H9 (cell line): ENCODE results near the gene MICAL3. TPM values are rescaled to one million over a fixed set of nuclear protein-coding genes. Genes with fewer than 3 reads are reported as not detected.

Experiments
- DNase-seq: peaks from one replicate; pipeline ENCODE4 v3.0.0-alpha.2; 2017
- H2AFZ ChIP-seq: one replicate; pipeline ENCODE4 v1.6.1; 2013; ENCODE audit warnings: mild to moderate bottlenecking, low read length, control low read depth, moderate library complexity
- H2AK5ac ChIP-seq: 2 replicates; pipeline ENCODE4 v1.6.1; 2013; ENCODE audit warnings: low read length, control low read depth, mixed read lengths; ENCODE audit not compliant: insufficient read length
- H2BK120ac ChIP-seq: one replicate; pipeline ENCODE4 v1.6.1; 2013; ENCODE audit warnings: low read depth, mild to moderate bottlenecking, low read length, control low read depth, inconsistent platforms; ENCODE audit not compliant: poor library complexity, severe bottlenecking
- H2BK12ac ChIP-seq: 2 replicates; pipeline ENCODE4 v1.6.1; 2013; ENCODE audit warnings: low read length, control low read depth, mixed read lengths, low read depth; ENCODE audit not compliant: insufficient read length
- H2BK15ac ChIP-seq: 2 replicates; pipeline ENCODE4 v1.6.1; 2013; ENCODE audit warnings: low read depth, low read length, control low read depth
- H2BK20ac ChIP-seq: one replicate; pipeline ENCODE4 v1.6.1; 2013; ENCODE audit warnings: low read depth, mild to moderate bottlenecking, low read length, control low read depth, inconsistent platforms; ENCODE audit not compliant: poor library complexity, severe bottlenecking
- H2BK5ac ChIP-seq: 2 replicates; pipeline ENCODE4 v1.6.1; 2013; ENCODE audit warnings: low read length, control low read depth, mixed read lengths; ENCODE audit not compliant: insufficient read length
- H3K14ac ChIP-seq: 2 replicates; pipeline ENCODE4 v1.6.1; 2013; ENCODE audit warnings: low read length, control low read depth; ENCODE audit not compliant: insufficient read depth
- H3K18ac ChIP-seq: 2 replicates; pipeline ENCODE4 v1.6.1; 2013; ENCODE audit warnings: low read depth, mild to moderate bottlenecking, mixed read lengths, low read length, control low read depth; ENCODE audit not compliant: insufficient read length
- H3K23ac ChIP-seq: 2 replicates; pipeline ENCODE4 v1.6.1; 2013; ENCODE audit warnings: low read length, control low read depth, mixed read lengths, low read depth; ENCODE audit not compliant: insufficient read length
- H3K23me2 ChIP-seq: 2 replicates; pipeline ENCODE4 v1.6.1; 2013; ENCODE audit warnings: low read depth, mild to moderate bottlenecking, mixed read lengths, low read length, control low read depth; ENCODE audit not compliant: insufficient read length, poor library complexity, severe bottlenecking
- H3K27ac ChIP-seq: 2 replicates; pipeline ENCODE4 v1.5.1; 2013; ENCODE audit warnings: low read length, control low read depth, mixed read lengths, low read depth; ENCODE audit not compliant: insufficient read length
- H3K27me3 ChIP-seq: 2 replicates; pipeline ENCODE4 v1.6.1; 2013; ENCODE audit warnings: low read length, control low read depth, inconsistent platforms; ENCODE audit not compliant: insufficient read depth
- H3K4ac ChIP-seq: 2 replicates; pipeline ENCODE4 v1.6.1; 2013; ENCODE audit warnings: low read depth, mild to moderate bottlenecking, control low read depth, inconsistent platforms, low read length, moderate library complexity
- H3K4me1 ChIP-seq: 2 replicates; pipeline ENCODE4 v1.6.1; 2013; ENCODE audit warnings: low read length, control low read depth, inconsistent platforms; ENCODE audit not compliant: insufficient read depth
- H3K4me2 ChIP-seq: 2 replicates; pipeline ENCODE4 v1.6.1; 2013; ENCODE audit warnings: low read length, control low read depth, mixed read lengths; ENCODE audit not compliant: insufficient read length, insufficient read depth
- H3K56ac ChIP-seq: 2 replicates; pipeline ENCODE4 v1.6.1; 2013; ENCODE audit warnings: low read depth, mild to moderate bottlenecking, mixed read lengths, low read length, control low read depth; ENCODE audit not compliant: insufficient read length
- H3K79me1 ChIP-seq: 2 replicates; pipeline ENCODE4 v1.6.1; 2013; ENCODE audit warnings: low read depth, mild to moderate bottlenecking, moderate library complexity, low read length, control low read depth, inconsistent platforms; ENCODE audit not compliant: insufficient read depth, poor library complexity, severe bottlenecking
- H3K79me2 ChIP-seq: 2 replicates; pipeline ENCODE4 v1.6.1; 2013; ENCODE audit warnings: low read length, control low read depth, inconsistent platforms; ENCODE audit not compliant: insufficient read depth
- H3K9ac ChIP-seq: 2 replicates; pipeline ENCODE4 v1.6.1; 2013; ENCODE audit warnings: low read length, control low read depth, mixed read lengths; ENCODE audit not compliant: insufficient read length; ENCODE audit errors: extremely low read depth
- H3K9me3 ChIP-seq: one replicate; pipeline ENCODE4 v1.6.1; 2013; ENCODE audit warnings: low read depth, low read length, inconsistent platforms; ENCODE audit not compliant: control insufficient read depth
- H3T11ph ChIP-seq: one replicate; pipeline ENCODE4 v1.6.1; 2013; ENCODE audit warnings: mild to moderate bottlenecking, low read length, control low read depth, inconsistent platforms
- H4K20me1 ChIP-seq: one replicate; pipeline ENCODE4 v1.6.1; 2013; ENCODE audit not compliant: control insufficient read depth, insufficient read length, insufficient read depth
- H4K5ac ChIP-seq: 2 replicates; pipeline ENCODE4 v1.6.1; 2013; ENCODE audit warnings: low read depth, mild to moderate bottlenecking, mixed read lengths, low read length, control low read depth; ENCODE audit not compliant: insufficient read length
- H4K8ac ChIP-seq: replicated peaks from 2 replicates; pipeline ENCODE4 v1.6.1; 2013; ENCODE audit warnings: low read length, control low read depth, mixed read lengths, low read depth; ENCODE audit not compliant: insufficient read length
- H4K91ac ChIP-seq: 2 replicates; pipeline ENCODE4 v1.6.1; 2013; ENCODE audit warnings: low read depth, mild to moderate bottlenecking, moderate library complexity, mixed read lengths, low read length, control low read depth; ENCODE audit not compliant: insufficient read length
- H3K27ac Mint-ChIP-seq, 3 experiments: 2 replicates in 2 of 3; 3 replicates in 1 of 3; pipeline ENCODE4 v1.8.0; 2020 to 2021; ENCODE audit warnings: mixed read lengths in 3 of 3, mild to moderate bottlenecking in 1 of 3, moderate library complexity in 1 of 3
- H3K27me3 Mint-ChIP-seq: 2 replicates; pipeline ENCODE4 v1.8.0; 2021; ENCODE audit warnings: low read depth, mild to moderate bottlenecking, moderate library complexity, mixed read lengths
- H3K36me3 Mint-ChIP-seq, 3 experiments: 2 replicates in 2 of 3; 3 replicates in 1 of 3; pipeline ENCODE4 v1.8.0; 2020 to 2021; ENCODE audit warnings: low read depth in 3 of 3, mixed read lengths in 3 of 3; ENCODE audit not compliant: insufficient read depth in 1 of 3
- H3K4me1 Mint-ChIP-seq, 2 experiments: 2 replicates each; pipeline ENCODE4 v1.8.0; 2020; ENCODE audit warnings: mixed read lengths in 2 of 2
- H3K4me3 Mint-ChIP-seq, 2 experiments: 2 replicates in 1 of 2; 3 replicates in 1 of 2; pipeline ENCODE4 v1.8.0; 2020 to 2021; ENCODE audit warnings: mild to moderate bottlenecking in 2 of 2, mixed read lengths in 2 of 2, moderate library complexity in 1 of 2
- H3K9me3 Mint-ChIP-seq, 2 experiments: 2 replicates in 1 of 2; 3 replicates in 1 of 2; pipeline ENCODE4 v1.8.0; 2020; ENCODE audit warnings: mild to moderate bottlenecking in 2 of 2, mixed read lengths in 2 of 2, moderate library complexity in 1 of 2
- CTCF ChIP-seq: fragments of 200-600 bp; sonication (generic); conservative IDR thresholded peaks from 3 replicates; pipeline ENCODE4 v1.8.0; 2021; ENCODE audit warnings: antibody characterized with exemption, mild to moderate bottlenecking
- WGBS: extraction: QIAGEN DNeasy Blood & Tissue Kit; methylation state at CpG from one replicate; pipeline ENCODE4 v1.1.7; 2013; ENCODE audit warnings: missing lambda C conversion rate, low lambda C conversion rate, mixed read lengths; ENCODE audit not compliant: insufficient read length; ENCODE audit errors: extremely low coverage; 5-methylcytosine and 5-hydroxymethylcytosine counted together
- total RNA-seq: library from RNA; stranded (reverse); gene quantifications from 2 replicates; pipeline ENCODE4 v1.2.1, GENCODE V29; 2021

The MICAL3 gene
- total RNA-seq, 1 experiment from 2014 or later: 50.2 TPM

DNA sequence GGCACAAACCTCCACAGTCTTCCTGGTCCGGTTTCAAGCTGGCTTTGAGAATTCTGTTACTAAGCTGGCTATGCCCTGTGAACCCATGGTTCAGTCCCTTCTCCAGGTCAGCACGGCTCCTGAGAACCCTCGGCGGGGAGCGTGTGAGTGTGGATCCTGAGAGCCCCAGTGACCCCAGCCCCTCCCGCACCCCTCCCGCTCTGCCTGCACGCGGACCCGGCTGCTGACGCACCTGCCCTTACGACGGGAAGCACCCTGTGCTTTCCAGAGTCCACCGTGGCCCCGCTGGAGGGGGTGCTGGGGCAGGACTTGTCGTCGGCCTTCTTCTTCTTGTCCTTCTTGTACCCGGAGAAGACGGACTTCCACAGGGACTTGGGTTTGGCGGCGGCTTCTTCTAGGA is 207.3 kb downstream of the MICAL3 start:
- Histone ChIP-seq H3K14ac (no peak overlapping the region), H4K91ac (no peak overlapping the region), H4K5ac (no peak overlapping the region), H3K18ac (no peak overlapping the region), H2BK12ac (no peak overlapping the region), H3K4ac (no peak overlapping the region), H2BK20ac (no peak overlapping the region), H3K79me1 (no peaks in the 10 kb centered on the region), H2AFZ (no peak overlapping the region), H3K4me2 (no peak overlapping the region), H3K9ac (no peak overlapping the region), H3K79me2 (no peaks in the 10 kb centered on the region), H3K27ac (no peak overlapping the region), H2BK15ac (no peak overlapping the region), H2BK120ac (no peak overlapping the region), H2AK5ac (no peak overlapping the region), H3T11ph (no peak overlapping the region), H3K27me3 (no peaks in the 10 kb centered on the region), H3K23ac (no peak overlapping the region), H3K4me1 (no peaks in the 10 kb centered on the region), H3K56ac (no peak overlapping the region), H4K20me1 (no peaks in the 10 kb centered on the region), H3K23me2 (no peaks in the 10 kb centered on the region), H4K8ac (no peak overlapping the region), H2BK5ac (no peak overlapping the region), H3K9me3 (no peaks in the 10 kb centered on the region)
- TF ChIP-seq CTCF: no peak
- no peak for DNase-seq
- Mint-ChIP-seq H3K36me3 (peaks cover 4 to 13% (median 10%) of the 10 kb centered on the region in 3 experiments; a peak in 4 of 7 replicates), H3K4me1 (peaks cover 0 to 3% of the 10 kb centered on the region in 2 experiments; a peak in 2 of 4 replicates), H3K9me3 (no peaks in the 10 kb centered on the region), H3K4me3 (no peak overlapping the region), H3K27ac (no peak overlapping the region; a peak in 1 of 7 replicates), H3K27me3 (no peaks in the 10 kb centered on the region)
- no CpG with 5 or more reads among the region's 21 CpGs for whole genome bisulfite sequencing
